ENCODE measurements around the gene ZNF396. TPM values are rescaled to one million over a fixed set of nuclear protein-coding genes. Genes with fewer than 3 reads are reported as not detected.

Gene ZNF396
- total and polyA plus RNA-seq, 11 donors, result 0.19 to 2.2 (median 0.72) TPM

- peaks cover 0 to 4% (median 0%) of the 10 kb centered on the region in 12 donors for H3K4me1 ChIP-seq
- H3K4me3 ChIP-seq, result no peak overlapping the region
- H3K36me3 ChIP-seq, result peaks cover 0 to 7% (median 1%) of the 10 kb centered on the region in 9 donors
- DNase-seq (no peak), ATAC-seq (no peak)
- WGBS, 4 donors, result 54 to 83% (median 70%) methylated on average over 3 of the region's 3 CpGs
- H3K27ac ChIP-seq, result no peak overlapping the region
- H3K9me3 ChIP-seq, result peaks cover 0 to 13% (median 0%) of the 10 kb centered on the region in 12 donors
- intact Hi-C loops (cut with DNase I), result no loop called here
- TF ChIP-seq CTCF (IDR thresholded peaks at IDR 0.05) (no peak), POLR2A (IDR thresholded peaks at IDR 0.05) (no peak)
- H3K27me3 ChIP-seq, result no peaks in the 10 kb centered on the region
These were observed 50.3 kb downstream of the ZNF396 start for GRCh38 chr18:35326695-35327387.

- DNase-seq, result no peak
- H3K9me3 ChIP-seq, result peaks cover 0 to 13% (median 0%) of the 10 kb centered on the region in 12 donors
- no peaks in the 10 kb centered on the region for H3K27me3 ChIP-seq
- TF ChIP-seq CTCF (IDR thresholded peaks at IDR 0.05), result no peak
- no peak for TF ChIP-seq POLR2A (IDR thresholded peaks at IDR 0.05)
- ATAC-seq, result no peak
- H3K36me3 ChIP-seq, result no peaks in the 10 kb centered on the region
- intact Hi-C loops (cut with DNase I), result no loop called here
- H3K4me3 ChIP-seq, result no peak overlapping the region
- H3K27ac ChIP-seq, result no peak overlapping the region
- WGBS, 4 donors, result 51 to 79% (median 68%) methylated on average over 2 of the region's 2 CpGs
- no peaks in the 10 kb centered on the region for H3K4me1 ChIP-seq
These were observed 52.0 kb downstream of the ZNF396 start for GRCh38 chr18:35324926-35325655.

GRCh38 chr18:35322486-35323458, 54.4 kb downstream of the ZNF396 start:
- Histone ChIP-seq H3K27ac (no peak overlapping the region), H3K4me1 (no peaks in the 10 kb centered on the region), H3K4me3 (no peak overlapping the region), H3K36me3 (no peaks in the 10 kb centered on the region), H3K27me3 (no peaks in the 10 kb centered on the region), H3K9me3 (peaks cover 0 to 5% (median 0%) of the 10 kb centered on the region in 12 donors)
- DNase-seq (no peak), ATAC-seq (no peak)
- 74 to 84% (median 78%) methylated on average over 3 of the region's 3 CpGs for WGBS, 4 donors
- no peak for TF ChIP-seq POLR2A (IDR thresholded peaks at IDR 0.05)
- no peak for TF ChIP-seq CTCF (IDR thresholded peaks at IDR 0.05)
- intact Hi-C loops (cut with DNase I), result no loop called here

Other genes starting within 250 kb of the ZNF396 start
- 10 to 100 TPM in 8 of 9 donors, 1 to 10 TPM in 1; 7.8 to 20.0 (median 13.8) TPM for gene ZNF397, start 136.3 kb downstream of the ZNF396 start, total RNA-seq
- 10 to 100 TPM; 10.1 to 13.9 TPM for gene ZNF397, start 136.3 kb downstream of the ZNF396 start, polyA plus RNA-seq
- 10 to 100 TPM in 8 of 9 donors, 1 to 10 TPM in 1; 9.4 to 18.1 (median 13.8) TPM for gene ZSCAN30, start 87.1 kb downstream of the ZNF396 start, total RNA-seq
- 10 to 100 TPM in 1 of 2 donors, 1 to 10 TPM in 1; 6.2 to 17.1 TPM for gene ZSCAN30, start 87.1 kb downstream of the ZNF396 start, polyA plus RNA-seq
- 10 to 100 TPM; 32.3 to 53.3 (median 46.1) TPM for gene ZNF24, start 32.9 kb downstream of the ZNF396 start, total RNA-seq
- gene ZNF24, start 32.9 kb downstream of the ZNF396 start, polyA plus RNA-seq, result 10 to 100 TPM; 11.5 to 17.6 TPM
- 10 to 100 TPM in 7 of 9 donors, 1 to 10 TPM in 2; 5.6 to 29.0 (median 22.3) TPM for gene INO80C, start 120.6 kb upstream of the ZNF396 start, total RNA-seq
- 10 to 100 TPM; 24.7 to 25.2 TPM for gene INO80C, start 120.6 kb upstream of the ZNF396 start, polyA plus RNA-seq
- gene GALNT1, start 204.4 kb upstream of the ZNF396 start, total RNA-seq, result 10 to 100 TPM; 26.9 to 69.0 (median 43.0) TPM
- 10 to 100 TPM in 1 of 2 donors, 1 to 10 TPM in 1; 9.6 to 37.7 TPM for gene GALNT1, start 204.4 kb upstream of the ZNF396 start, polyA plus RNA-seq

Data from heart left ventricle (tissue), 16 donors.